NT2/D1 (cell line): ENCODE data around the gene FGFR1OP2.

ENCODE experiments used
- DNase-seq: peaks from one replicate; pipeline ENCODE4 v3.0.0-alpha.2; 2011; ENCODE audit warnings: low read depth, low spot score
- H3K27me3 ChIP-seq: 2 replicates; pipeline ENCODE4 v1.6.0; 2011; ENCODE audit warnings: mild to moderate bottlenecking; ENCODE audit not compliant: insufficient read length, insufficient read depth
- H3K36me3 ChIP-seq: 2 replicates; pipeline ENCODE4 v1.6.1; 2011; ENCODE audit warnings: mild to moderate bottlenecking, low read length, mixed read lengths; ENCODE audit not compliant: insufficient read depth, insufficient read length
- H3K4me1 ChIP-seq: 2 replicates; pipeline ENCODE4 v1.5.1; 2011; ENCODE audit not compliant: insufficient read depth, insufficient read length
- H3K4me3 ChIP-seq: 2 replicates; pipeline ENCODE4 v1.5.1; 2011; ENCODE audit warnings: low read depth; ENCODE audit not compliant: insufficient read length
- H3K9ac ChIP-seq: 2 replicates; pipeline ENCODE4 v1.6.0; 2011; ENCODE audit warnings: low read depth; ENCODE audit not compliant: insufficient read length
- H3K9me3 ChIP-seq: 2 replicates; pipeline ENCODE4 v1.5.1; 2011; ENCODE audit warnings: mild to moderate bottlenecking, low read length; ENCODE audit not compliant: insufficient read depth
- SUZ12 ChIP-seq: IDR thresholded peaks from 2 replicates; pipeline ENCODE4 v1.6.1; 2011; ENCODE audit not compliant: insufficient read length, insufficient read depth; ENCODE audit errors: extremely low read depth
- YY1 ChIP-seq: IDR thresholded peaks from 2 replicates; pipeline ENCODE4 v1.6.1; 2011; ENCODE audit not compliant: insufficient read length, insufficient read depth
- ZNF274 ChIP-seq: IDR thresholded peaks from 2 replicates; pipeline ENCODE4 v1.6.1; 2011; ENCODE audit warnings: mild to moderate bottlenecking, low read depth, low read length

Gene FGFR1OP2

GRCh38 chr12:27003421-27004381 lies 65.4 kb downstream of the FGFR1OP2 start:
- H3K36me3 ChIP-seq, result peaks cover 18% of the 10 kb centered on the region
- TF ChIP-seq SUZ12 (no peak), YY1 (no peak), ZNF274 (no peak)
- no peak for DNase-seq
- no peaks in the 10 kb centered on the region for H3K9me3 ChIP-seq
- no peaks in the 10 kb centered on the region for H3K4me1 ChIP-seq
- no peak overlapping the region for H3K9ac ChIP-seq
- no peak overlapping the region for H3K4me3 ChIP-seq
- no peaks in the 10 kb centered on the region for H3K27me3 ChIP-seq

GRCh38 chr12:27005495-27005894 lies 67.2 kb downstream of the FGFR1OP2 start:
- peaks cover 12% of the 10 kb centered on the region for H3K36me3 ChIP-seq
- H3K9ac ChIP-seq, result no peak overlapping the region
- H3K9me3 ChIP-seq, result no peaks in the 10 kb centered on the region
- DNase-seq, result no peak
- TF ChIP-seq ZNF274, result no peak
- no peak for TF ChIP-seq YY1
- no peak for TF ChIP-seq SUZ12
- H3K27me3 ChIP-seq, result no peaks in the 10 kb centered on the region
- H3K4me1 ChIP-seq, result no peaks in the 10 kb centered on the region
- H3K4me3 ChIP-seq, result no peak overlapping the region

GRCh38 chr12:27006797-27007467 lies 68.7 kb downstream of the FGFR1OP2 start:
- no peak for DNase-seq
- Histone ChIP-seq H3K4me1 (no peaks in the 10 kb centered on the region), H3K27me3 (no peaks in the 10 kb centered on the region), H3K36me3 (peaks cover 12% of the 10 kb centered on the region), H3K9ac (no peak overlapping the region), H3K4me3 (no peak overlapping the region), H3K9me3 (no peaks in the 10 kb centered on the region)
- TF ChIP-seq ZNF274, result no peak
- no peak for TF ChIP-seq YY1
- no peak for TF ChIP-seq SUZ12

- Histone ChIP-seq H3K9ac (no peak overlapping the region), H3K36me3 (peaks cover 6% of the 10 kb centered on the region), H3K4me1 (no peaks in the 10 kb centered on the region), H3K27me3 (no peaks in the 10 kb centered on the region), H3K4me3 (no peak overlapping the region), H3K9me3 (no peaks in the 10 kb centered on the region)
- no peak for TF ChIP-seq YY1
- TF ChIP-seq ZNF274, result no peak
- TF ChIP-seq SUZ12, result no peak
- DNase-seq, result no peak
Observed at GRCh38 chr12:27008081-27008480, 69.8 kb downstream of the FGFR1OP2 start.

GRCh38 chr12:27009881-27010301 lies 71.6 kb downstream of the FGFR1OP2 start:
- H3K9me3 ChIP-seq, result no peaks in the 10 kb centered on the region
- TF ChIP-seq ZNF274, result no peak
- TF ChIP-seq SUZ12, result no peak
- TF ChIP-seq YY1, result no peak
- DNase-seq, result no peak
- H3K4me3 ChIP-seq, result no peak overlapping the region
- peaks cover 6% of the 10 kb centered on the region for H3K36me3 ChIP-seq
- H3K9ac ChIP-seq, result no peak overlapping the region
- H3K27me3 ChIP-seq, result no peaks in the 10 kb centered on the region
- no peaks in the 10 kb centered on the region for H3K4me1 ChIP-seq

GRCh38 chr12:27012239-27012981 lies 74.1 kb downstream of the FGFR1OP2 start:
- H3K9ac ChIP-seq, result no peak overlapping the region
- H3K4me3 ChIP-seq, result no peak overlapping the region
- no peak for DNase-seq

More at GRCh38 chr12:27012239-27012981, 74.1 kb downstream of the FGFR1OP2 start:
- Histone ChIP-seq H3K36me3 (peaks cover 6% of the 10 kb centered on the region), H3K9me3 (no peaks in the 10 kb centered on the region), H3K4me1 (no peaks in the 10 kb centered on the region), H3K27me3 (no peaks in the 10 kb centered on the region)
- TF ChIP-seq ZNF274, result no peak
- TF ChIP-seq SUZ12, result no peak
- no peak for TF ChIP-seq YY1
